Effector memory CD8-positive, alpha-beta T cell (primary cell): Measurements from ENCODE around the gene CPA5.
"Not testable (repeated sequence)": the region's sequence is repeated elsewhere in the genome, so short reads cannot be mapped to it uniquely, and the experiment has no call there.

Experiments
- ATAC-seq: fragments of 150-1000 bp; cut with Tn5 transposase; replicated peaks from 2 replicates; pipeline ENCODE4 v1.10.0; 2021; ENCODE audit warnings: mild to moderate bottlenecking, moderate library complexity
- DNase-seq, 3 experiments: peaks; one replicate each; pipeline ENCODE4 v3.0.0; 2021
- H3K27ac Mint-ChIP-seq, 2 donors: one replicate each; pipeline ENCODE4 v1.8.0; 2022; ENCODE audit warnings: mild to moderate bottlenecking in 2 of 2, mixed read lengths in 2 of 2, moderate library complexity in 2 of 2
- H3K27me3 Mint-ChIP-seq, 2 donors: one replicate each; pipeline ENCODE4 v1.8.0; 2022; ENCODE audit warnings: mixed read lengths in 2 of 2
- H3K36me3 Mint-ChIP-seq: one replicate; pipeline ENCODE4 v1.8.0; 2022; ENCODE audit warnings: mild to moderate bottlenecking, moderate library complexity, mixed read lengths; ENCODE audit not compliant: insufficient read depth
- H3K4me1 Mint-ChIP-seq, 2 donors: one replicate each; pipeline ENCODE4 v1.8.0; 2022; ENCODE audit warnings: low read depth in 2 of 2, mixed read lengths in 2 of 2
- H3K4me3 Mint-ChIP-seq, 2 donors: one replicate each; pipeline ENCODE4 v1.8.0; 2022; ENCODE audit warnings: mild to moderate bottlenecking in 2 of 2, mixed read lengths in 2 of 2, moderate library complexity in 2 of 2
- H3K9me3 Mint-ChIP-seq, 2 donors: one replicate each; pipeline ENCODE4 v1.8.0; 2022; ENCODE audit warnings: mixed read lengths in 2 of 2

CPA5 gene

GRCh38 chr7:130309986-130310385 lies 34.6 kb upstream of the CPA5 start:
- DNase-seq (no peak), ATAC-seq (no peak)
- H3K9me3 Mint-ChIP-seq: no peaks in the 10 kb centered on the region
- no peaks in the 10 kb centered on the region for H3K4me1 Mint-ChIP-seq
- H3K4me3 Mint-ChIP-seq: no peak overlapping the region
- peaks cover 10 to 15% of the 10 kb centered on the region in 2 donors for H3K27me3 Mint-ChIP-seq
- H3K36me3 Mint-ChIP-seq: no peaks in the 10 kb centered on the region
- H3K27ac Mint-ChIP-seq: no peak overlapping the region

GRCh38 chr7:130314305-130314704 lies 30.3 kb upstream of the CPA5 start:
- no peaks in the 10 kb centered on the region for H3K9me3 Mint-ChIP-seq
- H3K27me3 Mint-ChIP-seq: peaks cover 9 to 21% of the 10 kb centered on the region in 2 donors
- no peak for ATAC-seq
- H3K27ac Mint-ChIP-seq: no peak overlapping the region
- no peak for DNase-seq
- H3K4me1 Mint-ChIP-seq: no peaks in the 10 kb centered on the region
- H3K4me3 Mint-ChIP-seq: no peak overlapping the region
- no peaks in the 10 kb centered on the region for H3K36me3 Mint-ChIP-seq

- no peaks in the 10 kb centered on the region for H3K36me3 Mint-ChIP-seq
- no peak overlapping the region for H3K4me3 Mint-ChIP-seq
- H3K27ac Mint-ChIP-seq: no peak overlapping the region
- no peaks in the 10 kb centered on the region for H3K9me3 Mint-ChIP-seq
- ATAC-seq (no peak), DNase-seq (no peak)
- H3K27me3 Mint-ChIP-seq: peaks cover 20 to 23% of the 10 kb centered on the region in 2 donors
- H3K4me1 Mint-ChIP-seq: no peaks in the 10 kb centered on the region
Measured at GRCh38 chr7:130319541-130319940, 25.1 kb upstream of the CPA5 start.

- not testable (repeated sequence) for H3K4me1 Mint-ChIP-seq, H3K4me3 Mint-ChIP-seq, H3K36me3 Mint-ChIP-seq, H3K9me3 Mint-ChIP-seq, H3K27ac Mint-ChIP-seq, DNase-seq, ATAC-seq
- peaks cover 20 to 23% of the 10 kb centered on the region in 2 donors for H3K27me3 Mint-ChIP-seq
Measured at GRCh38 chr7:130321542-130322229, 22.9 kb upstream of the CPA5 start.

GRCh38 chr7:130322615-130323014 lies 22.0 kb upstream of the CPA5 start:
- no peaks in the 10 kb centered on the region for H3K36me3 Mint-ChIP-seq
- H3K4me1 Mint-ChIP-seq: no peaks in the 10 kb centered on the region
- H3K4me3 Mint-ChIP-seq: no peak overlapping the region
- DNase-seq (no peak), ATAC-seq (no peak)
- H3K9me3 Mint-ChIP-seq: no peaks in the 10 kb centered on the region
- H3K27ac Mint-ChIP-seq: no peak overlapping the region
- H3K27me3 Mint-ChIP-seq: peaks cover 17 to 23% of the 10 kb centered on the region in 2 donors

GRCh38 chr7:130324306-130324943 lies 20.2 kb upstream of the CPA5 start:
- DNase-seq: no peak
- Mint-ChIP-seq H3K27me3 (peaks cover 6 to 13% of the 10 kb centered on the region in 2 donors), H3K4me1 (no peaks in the 10 kb centered on the region), H3K36me3 (no peaks in the 10 kb centered on the region), H3K27ac (no peak overlapping the region), H3K4me3 (no peak overlapping the region), H3K9me3 (no peaks in the 10 kb centered on the region)
- no peak for ATAC-seq

- DNase-seq: no peak
Measured at GRCh38 chr7:130329681-130330080, 14.9 kb upstream of the CPA5 start.

GRCh38 chr7:130332259-130333053 lies 12.2 kb upstream of the CPA5 start:
- H3K27ac Mint-ChIP-seq: no peak overlapping the region
- ATAC-seq (no peak), DNase-seq (no peak)
- no peaks in the 10 kb centered on the region for H3K36me3 Mint-ChIP-seq
- peaks cover 0 to 1% of the 10 kb centered on the region in 2 donors for H3K4me1 Mint-ChIP-seq
- H3K27me3 Mint-ChIP-seq: peaks cover 15 to 26% of the 10 kb centered on the region in 2 donors
- no peak overlapping the region for H3K4me3 Mint-ChIP-seq
- H3K9me3 Mint-ChIP-seq: no peaks in the 10 kb centered on the region

More at GRCh38 chr7:130329681-130330080, 14.9 kb upstream of the CPA5 start:
- H3K4me3 Mint-ChIP-seq: no peak overlapping the region
- no peak for ATAC-seq
- no peaks in the 10 kb centered on the region for H3K36me3 Mint-ChIP-seq
- H3K9me3 Mint-ChIP-seq: no peaks in the 10 kb centered on the region
- H3K27me3 Mint-ChIP-seq: peaks cover 5 to 25% of the 10 kb centered on the region in 2 donors
- no peak overlapping the region for H3K27ac Mint-ChIP-seq
- H3K4me1 Mint-ChIP-seq: peaks cover 0 to 1% of the 10 kb centered on the region in 2 donors

- Mint-ChIP-seq H3K9me3 (no peaks in the 10 kb centered on the region), H3K27ac (no peak overlapping the region), H3K4me3 (no peak overlapping the region), H3K4me1 (peaks cover 0 to 1% of the 10 kb centered on the region in 2 donors), H3K36me3 (no peaks in the 10 kb centered on the region), H3K27me3 (peaks cover 15 to 33% of the 10 kb centered on the region in 2 donors)
- ATAC-seq: no peak
- no peak for DNase-seq
Measured at GRCh38 chr7:130333832-130334231, 10.8 kb upstream of the CPA5 start.

GRCh38 chr7:130334274-130334673 lies 10.3 kb upstream of the CPA5 start:
- ATAC-seq: no peak

GRCh38 chr7:130337410-130337971 lies 7.1 kb upstream of the CPA5 start:
- Mint-ChIP-seq H3K36me3 (no peaks in the 10 kb centered on the region), H3K27ac (no peak overlapping the region), H3K9me3 (no peaks in the 10 kb centered on the region), H3K4me3 (no peak overlapping the region), H3K4me1 (peaks cover 0 to 1% of the 10 kb centered on the region in 2 donors), H3K27me3 (peaks cover 12 to 20% of the 10 kb centered on the region in 2 donors)
- ATAC-seq (no peak), DNase-seq (no peak)

More at GRCh38 chr7:130334274-130334673, 10.3 kb upstream of the CPA5 start:
- no peaks in the 10 kb centered on the region for H3K9me3 Mint-ChIP-seq
- H3K27ac Mint-ChIP-seq: no peak overlapping the region
- H3K27me3 Mint-ChIP-seq: peaks cover 15 to 33% of the 10 kb centered on the region in 2 donors
- H3K4me3 Mint-ChIP-seq: no peak overlapping the region
- no peaks in the 10 kb centered on the region for H3K36me3 Mint-ChIP-seq
- peaks cover 0 to 1% of the 10 kb centered on the region in 2 donors for H3K4me1 Mint-ChIP-seq
- DNase-seq: no peak

GRCh38 chr7:130338233-130338632 lies 6.4 kb upstream of the CPA5 start:
- H3K27ac Mint-ChIP-seq: no peak overlapping the region
- ATAC-seq (no peak), DNase-seq (no peak)
- no peak overlapping the region for H3K4me3 Mint-ChIP-seq
- H3K27me3 Mint-ChIP-seq: peaks cover 12 to 20% of the 10 kb centered on the region in 2 donors
- H3K4me1 Mint-ChIP-seq: peaks cover 0 to 1% of the 10 kb centered on the region in 2 donors
- no peaks in the 10 kb centered on the region for H3K9me3 Mint-ChIP-seq
- no peaks in the 10 kb centered on the region for H3K36me3 Mint-ChIP-seq

GRCh38 chr7:130341882-130342281 lies 2.7 kb upstream of the CPA5 start:
- no peak for ATAC-seq
- Mint-ChIP-seq H3K27me3 (peaks cover 6 to 26% of the 10 kb centered on the region in 2 donors), H3K4me1 (no peaks in the 10 kb centered on the region), H3K9me3 (no peaks in the 10 kb centered on the region), H3K4me3 (no peak overlapping the region), H3K27ac (no peak overlapping the region), H3K36me3 (no peaks in the 10 kb centered on the region)
- DNase-seq: no peak
